DMS79 treated with DMSO at 0.1 percent for 48 hours (cell line): ENCODE data around the gene ZNF565.
"Not testable (repeated sequence)": the region's sequence is repeated elsewhere in the genome, so short reads cannot be mapped to it uniquely, and the experiment has no call there.

Experiments
- DNase-seq: peaks from one replicate; lab custom pipeline; 2025; lab: John Stamatoyannopoulos, UW

Gene ZNF565

DNA sequence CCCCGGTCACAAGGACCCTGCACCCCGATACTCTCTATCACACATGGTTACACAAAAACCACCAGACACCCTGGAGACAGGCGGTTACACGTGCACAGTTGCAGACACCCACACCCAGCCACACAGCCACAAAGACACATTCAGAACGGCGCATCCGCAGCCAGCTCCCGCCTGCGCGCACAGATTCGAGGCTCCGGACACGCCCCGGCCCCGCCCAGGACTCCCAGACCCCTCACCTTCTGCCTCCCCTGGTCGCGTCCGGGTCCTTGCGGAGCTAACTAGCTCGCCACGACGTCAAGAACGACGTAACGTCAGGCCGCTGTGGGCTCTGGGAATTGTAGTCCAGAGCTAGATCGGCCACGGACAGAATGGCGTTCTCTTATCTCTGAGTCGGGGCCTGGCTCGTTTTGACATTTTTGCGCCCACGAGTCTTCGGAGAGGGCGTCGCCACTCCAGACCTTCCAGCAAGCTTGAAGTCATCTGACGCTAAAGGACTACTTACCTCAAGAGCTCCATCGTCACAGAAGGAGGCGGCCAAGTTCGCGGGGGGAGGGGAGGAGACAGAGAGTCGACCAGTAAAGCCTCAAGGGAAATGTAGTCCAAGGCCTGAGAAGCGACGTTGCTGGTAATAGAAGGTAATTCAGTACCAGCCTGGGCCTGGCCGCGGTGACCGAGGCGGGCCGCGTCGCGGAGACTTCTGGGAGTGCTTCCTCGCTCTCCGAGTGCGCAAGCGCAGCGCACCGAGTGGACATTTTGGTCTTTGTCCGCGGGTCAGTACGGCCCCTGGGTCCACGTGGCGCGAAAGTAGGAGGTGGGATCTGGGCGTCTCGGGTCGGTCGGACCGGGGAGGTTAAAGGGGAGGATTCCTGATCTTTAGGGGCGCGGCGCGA is at the start of gene ZNF565, which contains the start of gene ZNF146:
Gene ZNF565 (minus strand): TSS at position 280 of the 890 bp plus-strand sequence. CDS start 12,680 bp downstream, outside the sequence.
Gene ZNF146 (plus strand): TSS at position 721 of the 890 bp plus-strand sequence. CDS start 21,335 bp downstream, outside the sequence.
- DNase-seq = peak; percentile 98

DNA sequence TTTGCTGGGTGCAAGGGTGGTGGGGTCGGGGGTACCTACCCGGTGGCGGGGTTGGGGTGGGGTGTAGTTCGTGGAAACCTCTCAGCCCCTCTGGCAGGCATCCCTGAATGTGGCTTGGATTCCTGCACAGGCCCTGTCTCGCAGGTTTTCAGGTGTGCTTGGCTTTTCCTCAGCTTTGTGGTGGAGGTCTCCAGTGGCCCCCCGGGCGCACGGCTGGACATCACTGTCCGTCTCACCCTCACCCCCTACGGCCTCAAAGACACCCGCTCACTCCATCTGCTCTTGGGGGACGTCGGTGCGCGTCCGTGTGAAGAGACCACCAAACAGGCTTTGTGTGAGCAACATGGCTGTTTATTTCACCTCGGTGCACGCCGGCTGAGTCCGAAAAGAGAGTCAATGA is 44.7 kb upstream of the ZNF565 start:
- no peak for DNase-seq

DNA sequence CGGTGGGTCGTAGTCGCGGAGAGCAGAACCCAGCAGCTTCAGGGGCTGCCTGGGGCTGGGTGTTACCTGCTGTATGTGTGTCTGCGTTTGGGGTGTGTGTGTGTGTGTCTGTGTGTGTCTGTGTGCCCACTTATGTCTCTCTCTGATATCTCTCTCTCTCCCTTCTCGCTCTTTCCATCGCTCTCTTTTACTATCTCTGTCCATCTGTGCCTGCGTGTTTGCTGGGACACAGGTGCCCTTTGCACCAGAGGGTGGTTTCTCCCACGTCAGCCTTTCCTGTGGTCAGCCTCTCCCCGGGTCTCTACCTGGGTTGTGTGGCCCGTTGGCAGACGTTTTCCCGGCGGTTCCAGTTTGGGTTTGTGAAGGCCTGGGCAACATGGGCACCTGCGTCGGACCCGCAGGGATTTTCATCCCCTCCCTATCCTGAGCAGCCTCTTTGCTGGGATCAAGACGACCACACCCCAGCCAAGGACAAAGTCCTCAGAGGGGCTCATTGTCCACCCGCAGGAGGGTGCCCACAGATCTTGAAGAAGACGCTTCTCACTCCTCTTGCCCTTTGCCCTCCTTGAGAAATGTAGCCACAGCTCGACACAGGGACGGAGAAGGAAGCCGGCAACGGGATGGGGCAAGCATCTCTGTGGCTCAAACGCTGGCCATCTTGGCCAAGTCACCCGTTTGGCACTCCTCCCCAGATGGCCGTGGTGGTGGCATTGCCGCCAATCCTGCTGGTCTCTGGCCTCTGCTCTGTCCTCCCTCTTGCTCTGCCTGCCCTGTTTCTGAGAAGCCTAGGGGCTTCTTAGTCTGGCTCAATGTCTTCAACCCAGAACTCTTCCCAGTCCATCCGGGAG is 43.8 kb upstream of the ZNF565 start:
- DNase-seq = no peak

DNA sequence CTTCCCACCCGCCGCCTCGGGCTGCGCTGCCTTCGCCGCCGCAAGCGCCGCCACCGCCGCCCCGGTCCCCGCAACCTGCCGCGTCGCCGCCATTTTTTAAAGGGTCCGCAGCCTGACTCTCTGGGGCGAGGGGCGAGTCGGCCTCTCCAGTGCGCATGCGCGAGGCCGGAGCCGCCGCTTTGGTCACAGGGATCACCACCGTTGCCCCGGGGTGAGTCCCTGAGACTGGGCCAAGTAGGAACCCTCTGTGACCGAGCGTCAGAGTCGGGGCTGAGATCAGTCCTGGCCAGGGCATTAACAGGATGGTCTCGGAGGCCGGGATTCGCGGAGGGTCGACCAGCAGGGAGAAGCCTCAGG is 43.0 kb upstream of the ZNF565 start:
- no peak for DNase-seq

DNA sequence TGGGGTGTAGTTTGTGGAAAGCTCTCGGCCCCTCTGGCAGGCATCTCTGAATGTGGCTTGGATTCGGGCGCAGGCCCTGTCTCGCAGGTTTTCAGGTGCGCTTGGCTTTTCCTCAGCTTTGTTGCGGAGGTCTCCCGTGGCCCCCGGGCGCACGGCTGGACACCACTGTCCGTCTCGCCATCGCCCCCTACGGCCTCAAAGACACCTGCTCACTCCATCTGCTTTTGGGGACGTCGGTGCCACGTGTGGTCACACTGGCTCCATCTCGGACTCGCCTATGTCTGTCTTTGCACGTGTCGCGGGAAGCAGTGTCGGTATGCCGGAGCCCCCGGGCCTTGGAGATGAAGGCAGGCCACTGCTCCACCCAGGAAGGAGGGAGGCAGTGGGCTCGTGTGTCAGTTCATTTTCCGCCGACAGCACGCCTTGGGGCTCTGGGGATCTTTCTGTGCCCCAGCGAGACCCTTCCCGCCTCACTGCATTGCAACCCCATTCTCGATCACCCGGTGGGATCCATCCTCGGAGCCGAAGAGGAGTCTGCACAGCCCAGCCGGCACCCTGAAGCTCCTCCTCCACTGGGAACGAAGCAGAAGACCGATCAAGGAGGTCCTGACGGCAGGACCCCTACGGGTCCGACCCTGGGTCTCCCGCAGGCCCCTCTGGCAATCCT is 42.5 kb upstream of the ZNF565 start:
- no peak for DNase-seq

DNA sequence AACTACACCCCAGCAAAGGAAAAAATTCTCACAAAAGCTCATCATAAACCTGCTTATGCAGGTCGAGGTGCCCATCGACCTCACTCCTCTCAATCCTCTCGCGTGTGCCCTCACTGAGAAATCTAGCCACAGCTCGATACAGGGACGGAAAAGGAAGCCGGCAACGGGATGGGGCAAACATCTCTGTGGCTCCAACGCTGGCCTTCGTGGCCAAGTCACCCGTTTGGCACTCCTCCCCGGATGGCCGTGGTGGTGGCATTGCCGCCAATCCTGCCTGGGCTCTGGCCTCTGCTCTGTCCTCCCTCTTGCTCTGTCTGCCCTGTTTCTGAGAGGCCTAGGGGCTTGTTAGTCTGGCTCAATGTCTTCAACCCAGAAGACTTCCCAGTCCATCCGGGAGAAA is 41.6 kb upstream of the ZNF565 start:
- no peak for DNase-seq

DNA sequence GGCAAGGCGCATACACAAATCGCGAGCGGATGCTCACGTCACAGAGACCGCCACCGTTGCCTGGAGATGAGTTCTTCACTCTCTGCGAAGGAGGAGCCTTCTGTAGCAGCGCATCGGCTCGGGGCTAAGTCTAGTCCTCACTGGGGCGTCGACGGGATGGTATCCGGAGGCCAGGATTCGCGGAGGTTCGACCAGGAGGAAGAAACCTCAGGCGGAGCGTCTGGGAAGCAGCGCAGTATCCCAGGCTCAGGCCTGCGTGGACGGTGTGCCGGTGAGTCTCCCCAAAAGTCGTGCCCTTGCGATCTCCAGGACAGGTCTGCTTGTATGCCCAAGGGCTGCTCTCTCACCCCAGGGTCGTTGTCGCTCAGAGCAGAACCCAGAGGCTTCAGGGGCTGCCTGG is 40.9 kb upstream of the ZNF565 start:
- DNase-seq = no peak

DNA sequence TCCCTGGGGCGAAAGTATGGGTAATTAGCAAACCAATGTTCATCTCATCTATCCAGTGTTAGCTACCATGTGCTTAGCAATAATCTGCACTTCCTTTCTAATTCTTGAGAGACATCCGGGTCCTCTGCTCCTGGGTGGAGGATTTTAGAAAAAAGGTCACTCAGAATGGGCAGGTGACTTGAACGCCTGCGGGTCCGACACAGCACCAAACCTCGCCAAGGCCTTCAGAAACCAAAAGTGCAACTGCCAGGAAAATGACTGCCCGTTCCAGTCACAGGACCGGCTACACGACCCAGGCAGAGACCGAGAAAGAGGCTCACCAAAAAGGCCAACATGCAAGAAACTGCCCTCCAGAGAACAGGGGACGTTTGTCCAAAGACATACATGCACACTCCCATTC is 40.4 kb upstream of the ZNF565 start:
- no peak for DNase-seq

DNA sequence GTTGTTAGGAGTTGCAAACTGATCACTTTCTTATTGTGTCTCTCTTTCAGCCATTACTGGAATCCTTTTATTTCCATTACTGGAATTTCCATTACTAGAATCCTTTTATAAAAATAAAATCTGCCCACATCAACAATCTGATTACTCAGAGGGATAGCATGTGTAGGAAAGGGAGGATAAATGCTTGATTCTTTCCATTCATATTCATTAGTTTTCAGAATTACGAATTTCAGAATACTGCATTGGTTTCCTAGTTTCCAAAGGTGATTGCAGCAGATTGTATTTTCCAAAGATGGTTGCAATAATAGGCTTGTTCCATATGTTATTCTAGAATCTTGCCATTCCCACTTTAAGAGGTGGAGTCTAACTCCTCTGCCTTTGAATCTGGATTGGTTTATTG is 37.6 kb upstream of the ZNF565 start:
- no peak for DNase-seq

DNA sequence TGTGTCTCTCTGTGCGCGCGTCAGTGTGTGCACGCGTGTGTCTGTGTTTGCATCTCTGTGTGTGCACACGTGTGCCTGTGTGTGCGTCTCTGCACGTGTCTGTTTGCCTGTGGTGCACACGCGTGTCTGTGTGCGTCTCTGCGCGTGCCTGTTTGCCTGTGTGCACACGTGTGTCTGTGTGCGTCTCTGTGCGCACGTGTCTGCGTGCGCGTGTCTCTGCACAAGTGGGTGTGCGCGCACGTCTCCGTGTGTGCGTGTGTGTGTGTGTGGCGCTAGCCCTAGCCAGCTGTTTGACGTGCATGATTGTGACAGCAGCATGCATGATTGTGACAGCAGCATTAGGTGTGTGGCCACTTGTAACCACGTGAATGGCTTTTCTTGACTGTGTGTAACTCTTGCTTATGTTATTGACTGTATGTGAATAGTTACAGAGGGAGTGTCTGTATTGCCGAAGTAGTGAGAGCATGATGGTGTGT is 31.6 kb upstream of the ZNF565 start:
- no peak for DNase-seq

DNA sequence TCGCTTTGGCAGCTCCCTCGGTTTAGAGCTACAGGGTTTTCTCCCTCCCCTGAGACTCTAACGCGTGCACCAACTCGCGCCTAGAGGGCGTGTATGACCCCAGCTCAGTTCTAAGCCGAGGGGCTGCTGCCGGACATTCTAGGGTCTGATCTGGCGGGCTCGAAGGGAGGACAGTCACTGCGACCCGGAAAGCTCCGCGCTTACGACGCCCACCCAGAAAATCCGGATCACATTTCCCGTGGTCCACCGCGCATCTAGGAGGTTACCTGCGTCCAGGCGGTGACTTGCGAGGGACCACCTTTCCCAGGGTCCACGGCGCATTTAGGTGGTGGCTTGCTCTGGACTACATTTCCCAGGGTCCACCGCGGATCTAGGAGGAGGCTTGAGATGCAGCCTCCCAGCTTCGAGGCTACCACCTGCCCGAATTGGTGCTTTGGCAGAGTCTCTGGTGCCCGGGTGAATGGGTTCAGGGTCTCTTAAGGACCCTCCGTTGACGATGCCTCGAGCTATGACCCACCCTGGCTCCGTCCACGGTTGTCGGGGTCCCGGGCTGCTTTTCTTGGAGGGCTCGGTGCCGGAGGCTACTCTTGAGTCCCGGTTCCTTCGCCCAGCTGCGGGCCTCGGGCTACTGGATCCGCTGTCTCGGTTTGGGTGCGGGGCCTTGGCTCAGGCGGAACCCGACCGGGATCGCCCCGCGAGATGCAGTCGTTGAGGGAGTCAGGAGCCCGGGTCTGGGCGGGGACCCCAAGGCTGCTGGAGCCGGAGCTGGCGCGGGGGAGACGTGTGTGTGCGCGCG is 30.9 kb upstream of the ZNF565 start:
- DNase-seq = no peak

DNA sequence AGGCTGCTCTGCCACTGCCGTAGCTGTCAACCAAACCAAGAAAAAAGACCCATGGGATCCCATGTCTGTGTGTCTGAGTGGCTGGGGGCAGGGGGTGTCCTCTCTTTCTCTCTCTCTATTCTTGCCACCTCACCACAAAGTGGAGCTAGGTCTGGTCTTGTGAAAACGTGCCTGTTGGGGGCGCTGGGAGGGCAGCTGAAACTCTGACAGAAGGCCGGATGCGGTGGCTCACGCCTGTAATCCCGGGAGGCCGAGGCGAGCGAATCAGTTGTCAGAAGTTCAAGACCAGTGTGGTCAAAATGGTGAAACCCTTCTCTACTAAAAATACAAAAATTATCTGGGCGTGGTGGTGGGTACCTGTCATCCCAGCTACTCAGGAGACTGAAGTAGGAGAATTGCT is 29.6 kb upstream of the ZNF565 start:
- DNase-seq = no peak

DNA sequence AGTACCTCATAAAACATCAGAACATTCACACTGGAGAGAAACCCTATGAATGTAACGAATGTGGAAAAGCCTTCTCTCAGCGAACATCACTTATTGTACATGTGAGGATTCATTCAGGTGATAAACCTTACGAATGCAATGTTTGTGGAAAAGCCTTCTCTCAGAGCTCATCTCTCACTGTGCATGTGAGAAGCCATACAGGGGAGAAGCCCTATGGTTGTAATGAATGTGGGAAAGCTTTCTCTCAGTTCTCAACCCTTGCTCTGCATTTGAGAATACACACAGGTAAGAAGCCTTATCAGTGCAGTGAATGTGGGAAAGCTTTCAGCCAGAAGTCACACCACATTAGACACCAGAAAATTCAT is 22.5 kb upstream of the ZNF565 start:
- no peak for DNase-seq

DNA sequence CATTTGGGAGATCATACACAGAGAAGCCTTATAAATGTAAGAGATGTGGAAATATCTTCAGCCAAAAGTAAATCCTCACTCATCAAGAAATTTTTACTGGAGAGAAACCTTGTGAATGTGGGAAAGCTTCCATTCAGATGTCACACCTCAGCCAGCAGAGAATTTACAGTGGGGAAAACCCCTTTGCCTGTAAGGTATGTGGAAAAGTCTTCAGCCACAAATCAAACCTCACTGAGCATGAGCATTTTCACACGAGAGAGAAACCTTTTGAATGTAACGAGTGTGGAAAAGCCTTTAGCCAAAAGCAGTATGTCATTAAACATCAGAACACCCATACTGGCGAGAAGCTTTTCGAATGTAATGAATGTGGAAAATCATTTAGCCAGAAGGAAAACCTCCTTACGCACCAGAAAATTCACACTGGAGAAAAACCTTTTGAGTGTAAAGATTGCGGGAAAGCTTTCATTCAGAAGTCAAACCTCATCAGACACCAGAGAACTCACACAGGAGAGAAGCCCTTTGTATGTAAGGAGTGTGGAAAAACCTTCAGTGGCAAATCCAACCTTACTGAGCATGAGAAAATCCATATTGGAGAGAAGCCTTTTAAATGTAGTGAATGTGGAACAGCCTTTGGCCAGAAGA is 22.0 kb upstream of the ZNF565 start:
- DNase-seq = no peak

DNA sequence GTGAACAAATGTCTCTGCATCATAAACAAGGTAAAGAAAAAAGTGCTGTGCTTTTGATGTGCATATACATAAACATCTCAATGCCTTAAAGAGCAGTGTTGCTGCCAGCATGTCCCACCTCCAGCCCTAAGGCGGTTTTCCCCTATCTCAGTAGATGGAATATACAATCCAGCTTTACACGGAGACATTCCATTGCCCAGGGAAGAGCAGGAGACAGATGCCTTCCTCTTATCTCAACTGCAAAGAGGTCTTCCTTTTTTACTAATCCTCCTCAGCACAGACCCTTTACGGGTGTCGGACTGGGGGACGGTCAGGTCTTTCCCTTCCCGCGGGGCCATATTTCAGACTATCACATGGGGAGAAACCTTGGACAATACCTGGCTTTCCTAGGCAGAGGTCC is 19.2 kb upstream of the ZNF565 start:
- DNase-seq = not testable (repeated sequence)

DNA sequence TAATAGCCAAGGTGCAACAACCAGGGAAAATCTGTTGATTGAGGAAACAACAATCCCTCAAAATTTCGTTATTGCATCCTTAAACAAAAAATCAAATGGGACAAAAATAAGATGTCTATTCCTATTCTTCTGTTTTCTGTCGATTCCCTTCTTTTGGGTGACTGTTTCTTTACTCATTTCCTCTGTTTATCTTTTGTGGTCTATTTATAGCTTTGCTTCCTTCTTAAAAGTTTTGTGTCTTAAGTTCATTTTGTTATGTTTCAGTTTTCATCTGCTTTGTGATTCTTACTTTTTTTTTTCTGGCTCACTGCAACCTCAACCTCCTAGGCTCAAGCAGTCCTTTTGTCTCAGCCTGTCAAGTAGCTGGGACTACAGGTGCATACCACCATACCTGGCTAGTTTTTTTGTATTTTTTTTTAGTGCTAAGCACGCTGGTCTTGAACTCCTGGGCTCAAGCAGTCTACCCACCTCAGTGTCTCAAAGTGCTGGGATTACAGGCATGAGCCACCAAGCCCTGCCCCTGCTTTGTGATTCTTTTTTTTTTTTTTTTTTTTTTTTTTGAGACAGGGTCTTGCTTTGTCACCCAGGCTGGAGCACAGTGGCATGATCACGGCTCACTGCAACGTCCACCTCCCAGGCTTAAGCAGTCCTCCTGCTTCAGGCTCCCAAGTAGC is 10.9 kb upstream of the ZNF565 start:
- no peak for DNase-seq

DNA sequence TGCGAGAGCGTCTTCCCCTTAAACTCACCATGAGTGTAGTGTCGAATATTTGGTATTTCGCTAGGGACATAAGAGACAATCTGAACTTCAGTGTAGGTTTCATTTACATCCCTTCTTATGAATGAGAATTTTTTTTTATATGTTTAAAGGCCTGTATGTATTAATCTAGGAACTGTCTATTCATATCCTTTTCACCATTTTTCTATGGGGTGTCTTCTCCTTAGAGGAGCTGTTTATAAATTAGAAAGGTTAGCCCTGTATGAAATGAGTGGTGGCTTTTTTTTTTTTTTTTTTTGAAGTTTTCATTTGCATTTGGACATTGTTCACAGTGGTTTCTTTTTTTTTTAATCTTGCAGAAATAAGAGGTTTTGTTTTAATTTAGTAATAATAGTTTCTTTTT is 8.0 kb upstream of the ZNF565 start:
- no peak for DNase-seq

DNA sequence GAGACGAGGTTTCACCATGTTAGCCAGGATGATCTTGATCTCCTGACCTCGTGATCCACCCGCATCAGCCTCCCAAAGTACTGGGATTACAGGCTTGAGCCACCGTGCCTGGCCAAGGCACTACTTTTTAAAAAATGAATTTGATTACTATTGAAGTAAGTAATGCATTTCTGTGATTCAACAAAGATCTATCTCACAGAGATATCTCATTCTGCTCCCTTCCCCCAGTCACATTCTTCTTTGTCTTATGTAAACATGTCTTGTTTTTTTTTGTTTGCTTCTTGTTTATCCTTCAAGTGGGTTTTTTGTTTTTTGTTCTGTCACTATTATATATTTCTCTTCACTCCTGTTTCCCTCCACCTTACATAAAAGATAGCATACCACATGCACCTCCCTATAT is 7.0 kb upstream of the ZNF565 start:
- no peak for DNase-seq

DNA sequence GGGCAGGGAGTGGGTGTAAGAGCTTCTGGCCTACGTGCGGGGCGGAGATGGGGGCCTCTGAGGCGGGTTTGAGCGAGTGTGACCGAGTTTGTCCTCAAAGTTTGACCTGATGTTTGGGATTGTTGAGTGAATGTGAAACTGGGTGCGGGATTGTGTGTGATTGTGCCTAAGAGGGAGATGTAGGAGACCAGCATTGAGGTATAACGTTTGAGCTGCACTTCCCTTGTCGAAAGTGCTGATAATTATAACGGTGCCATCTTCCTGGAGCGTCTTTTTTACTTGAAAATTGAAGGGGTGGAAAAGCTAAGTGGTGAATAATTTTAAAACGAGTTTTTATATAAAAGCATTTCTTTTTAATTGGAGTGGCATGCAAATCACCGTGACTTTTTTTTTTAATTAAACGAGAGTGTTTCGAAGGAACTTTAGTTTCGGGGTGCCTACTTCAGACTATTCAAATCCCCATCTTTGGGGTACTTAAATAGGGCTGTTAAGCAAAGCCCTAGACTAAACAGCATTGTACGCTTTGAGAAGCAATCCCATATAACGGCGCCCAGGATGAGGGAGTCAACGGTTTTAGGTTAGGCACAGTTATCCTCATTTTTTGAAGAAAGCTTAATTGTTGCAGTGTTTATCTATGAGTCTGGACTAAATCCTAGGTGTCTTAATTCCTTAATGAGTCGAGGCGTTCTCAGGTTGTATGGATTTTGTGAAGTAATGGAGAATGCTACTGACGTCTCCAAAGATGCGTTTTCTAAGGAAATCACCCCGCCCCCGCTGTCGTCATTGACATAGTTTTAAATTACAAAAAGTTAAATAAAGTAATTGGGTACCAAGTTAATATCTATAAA is 1.0 kb upstream of the ZNF565 start:
- peak; percentile 47 for DNase-seq

DNA sequence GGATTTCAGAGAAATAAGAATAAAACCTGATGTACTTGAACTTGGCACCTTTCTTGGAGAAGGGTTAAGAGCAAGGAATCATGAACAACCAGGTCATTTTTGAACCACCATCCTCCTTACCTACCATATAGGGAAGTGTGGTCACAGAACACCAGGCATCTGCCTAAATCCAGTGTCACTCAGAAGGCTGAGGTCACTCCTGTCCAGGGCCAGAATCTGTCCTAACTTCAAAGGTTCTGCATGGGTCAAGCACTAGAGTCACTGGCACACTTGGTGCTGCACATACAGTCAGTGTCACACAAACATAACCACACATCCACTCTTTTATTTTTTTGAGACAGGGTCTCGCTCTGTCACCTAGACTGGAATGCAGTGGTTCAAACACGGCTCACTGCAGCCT is 1.6 kb downstream of the ZNF565 start:
- no peak for DNase-seq
